SH-SY5Y (cell line): Measurements from ENCODE around the gene FXR1.

ENCODE experiments used
- GATA2 ChIP-seq: IDR thresholded peaks from 2 replicates; pipeline ENCODE4 v1.6.1; 2011; ENCODE audit warnings: mild to moderate bottlenecking, low read depth, low read length
- GATA3 ChIP-seq: IDR thresholded peaks from 2 replicates; pipeline ENCODE4 v1.6.1; 2011; ENCODE audit warnings: low read depth, mild to moderate bottlenecking, low read length, moderate library complexity

- TF ChIP-seq GATA2 (no peak), GATA3 (no peak)
Observed at GRCh38 chr3:180959691-180960090, 47.2 kb downstream of the FXR1 start.
